Measurements from ENCODE around the gene ZFP36L2.

ZFP36L2 gene

GRCh38 chr2:43193652-43194120 lies 32.7 kb downstream of the ZFP36L2 start:
- Histone ChIP-seq H3K9me3 (ENCODE audit: insufficient read depth, low read length) (no peaks in the 10 kb centered on the region), H3K79me2 (ENCODE audit: low read length) (no peaks in the 10 kb centered on the region), H3K27ac (ENCODE audit: low read length) (peak overlapping the region; percentile 98), H3K9ac (ENCODE audit: low read length) (peak overlapping the region; percentile 86), H3K4me1 (ENCODE audit: low read length) (peaks cover 41% of the 10 kb centered on the region), H3K4me2 (ENCODE audit: low read length) (peak overlapping the region; percentile 99), H3K36me3 (replicated peaks; ENCODE audit: low read depth, low read length) (no peaks in the 10 kb centered on the region), H3K4me3 (ENCODE audit: low read length) (peak overlapping the region; percentile 72), H4K20me1 (ENCODE audit: insufficient read depth, low read length) (no peaks in the 10 kb centered on the region), H3K27me3 (ENCODE audit: low read depth, low read length) (no peaks in the 10 kb centered on the region), H2AFZ (ENCODE audit: low read depth, low read length) (0 out of 2 replicates have a peak overlapping the region, but pooled peaks have one; percentile 3)
- TF ChIP-seq CTCF (IDR thresholded peaks at IDR 0.05; ENCODE audit: low read depth, low read length) (no peak), EZH2phosphoT487 (IDR thresholded peaks at IDR 0.05; ENCODE audit: low read depth) (no peak)

DNA sequence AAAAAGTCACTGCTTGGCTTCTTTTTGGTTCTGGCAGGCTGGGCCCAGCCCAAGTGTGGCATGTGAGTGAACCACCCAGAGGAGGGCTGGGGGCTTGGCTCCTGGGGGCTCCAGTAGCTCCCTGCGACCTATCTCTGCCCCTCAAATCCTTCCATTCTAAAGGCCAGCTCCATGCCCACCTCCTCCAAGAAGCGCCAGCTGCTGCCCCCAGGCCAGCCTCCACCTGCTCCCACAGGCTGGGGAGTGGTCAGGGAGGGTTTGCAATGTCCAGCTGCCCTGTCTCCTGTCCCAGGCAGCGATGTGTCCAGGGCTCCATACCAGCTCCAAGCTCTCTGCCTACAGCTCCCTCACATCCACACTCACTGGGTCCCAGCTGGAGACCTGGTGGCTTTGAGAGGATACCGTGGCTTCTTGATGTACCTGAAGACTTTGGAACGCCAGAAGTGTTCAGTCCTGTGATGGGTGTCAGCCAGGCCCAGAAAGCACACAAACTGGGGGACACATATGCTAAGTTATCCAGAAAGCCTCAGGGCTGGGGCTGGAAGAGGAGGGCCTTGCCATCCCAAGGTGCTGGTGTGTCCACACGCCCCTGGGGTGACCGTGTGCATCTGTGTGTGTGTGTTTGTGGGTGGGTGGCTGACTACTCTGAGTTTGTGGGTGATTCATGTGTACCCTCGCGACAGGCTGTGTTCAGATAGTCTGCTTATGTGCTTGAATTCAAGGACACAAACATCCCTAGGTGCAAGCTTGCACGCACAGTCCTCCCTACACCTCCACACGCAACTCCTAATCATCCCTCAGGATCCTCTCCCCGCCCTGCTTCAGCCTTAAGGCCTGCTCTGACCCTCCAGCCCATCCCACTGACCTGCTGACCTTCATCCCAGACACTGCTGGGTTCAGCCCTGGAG lies 33.4 kb downstream of the ZFP36L2 start:
- no peak overlapping the region for H2AFZ ChIP-seq (ENCODE audit: low read depth, low read length)
- H3K4me3 ChIP-seq (ENCODE audit: low read length), result peak overlapping the region; percentile 72
- H3K4me1 ChIP-seq (ENCODE audit: low read length), result peaks cover 41% of the 10 kb centered on the region
- no peaks in the 10 kb centered on the region for H3K27me3 ChIP-seq (ENCODE audit: low read depth, low read length)
- no peaks in the 10 kb centered on the region for H3K79me2 ChIP-seq (ENCODE audit: low read length)
- H3K27ac ChIP-seq (ENCODE audit: low read length), result peak overlapping the region; percentile 98
- H3K36me3 ChIP-seq (replicated peaks; ENCODE audit: low read depth, low read length), result no peaks in the 10 kb centered on the region
- H3K9me3 ChIP-seq (ENCODE audit: insufficient read depth, low read length), result no peaks in the 10 kb centered on the region
- peak overlapping the region; percentile 86 for H3K9ac ChIP-seq (ENCODE audit: low read length)
- no peaks in the 10 kb centered on the region for H4K20me1 ChIP-seq (ENCODE audit: insufficient read depth, low read length)
- TF ChIP-seq CTCF (IDR thresholded peaks at IDR 0.05; ENCODE audit: low read depth, low read length) (no peak), EZH2phosphoT487 (IDR thresholded peaks at IDR 0.05; ENCODE audit: low read depth) (no peak)
- peak overlapping the region; percentile 99 for H3K4me2 ChIP-seq (ENCODE audit: low read length)

- peaks cover 41% of the 10 kb centered on the region for H3K4me1 ChIP-seq (ENCODE audit: low read length)
- H3K79me2 ChIP-seq (ENCODE audit: low read length), result no peaks in the 10 kb centered on the region
- no peak overlapping the region for H3K4me3 ChIP-seq (ENCODE audit: low read length)
- H4K20me1 ChIP-seq (ENCODE audit: insufficient read depth, low read length), result no peaks in the 10 kb centered on the region
- no peaks in the 10 kb centered on the region for H3K9me3 ChIP-seq (ENCODE audit: insufficient read depth, low read length)
- no peak overlapping the region for H3K27ac ChIP-seq (ENCODE audit: low read length)
- no peaks in the 10 kb centered on the region for H3K27me3 ChIP-seq (ENCODE audit: low read depth, low read length)
- TF ChIP-seq EZH2phosphoT487 (IDR thresholded peaks at IDR 0.05; ENCODE audit: low read depth), result no peak
- peak; percentile 46 for TF ChIP-seq CTCF (IDR thresholded peaks at IDR 0.05; ENCODE audit: low read depth, low read length)
- no peak overlapping the region for H3K4me2 ChIP-seq (ENCODE audit: low read length)
- no peak overlapping the region for H2AFZ ChIP-seq (ENCODE audit: low read depth, low read length)
- H3K36me3 ChIP-seq (replicated peaks; ENCODE audit: low read depth, low read length), result no peaks in the 10 kb centered on the region
- H3K9ac ChIP-seq (ENCODE audit: low read length), result no peak overlapping the region
These were observed 34.4 kb downstream of the ZFP36L2 start for GRCh38 chr2:43191947-43192516.

Data from OCI-LY3 (cell line).